HL-60/S4 (cell line): ENCODE measurements around the gene TMOD2.
"Not testable (repeated sequence)": the region's sequence is repeated elsewhere in the genome, so short reads cannot be mapped to it uniquely, and the experiment has no call there.

Experiments
- in situ Hi-C: fragments of 300-500 bp; cut with MboI; formaldehyde crosslinking; loops from 2 replicates; pipeline ENCODE4 v1.14.3; 2022; ENCODE audit warnings: low sequenced_read_pairs

Gene TMOD2

DNA sequence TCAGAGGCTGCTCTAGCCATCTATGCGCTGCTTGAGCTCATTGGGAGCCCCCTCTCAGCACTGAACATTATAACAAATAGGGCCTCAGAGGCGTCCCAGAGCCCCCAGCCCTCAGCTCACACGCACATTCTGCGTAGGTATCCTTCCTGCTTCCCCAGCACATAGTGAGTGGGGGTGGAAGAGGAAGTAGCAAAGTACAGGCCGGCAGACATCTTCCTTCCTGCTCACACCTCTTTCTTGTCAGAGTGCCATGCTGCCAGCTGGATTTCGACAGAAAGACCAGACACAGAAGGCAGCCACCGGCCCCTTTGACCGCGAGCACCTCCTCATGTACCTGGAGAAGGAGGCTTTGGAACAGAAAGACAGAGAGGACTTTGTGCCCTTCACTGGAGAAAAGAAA lies 16.6 kb downstream of the TMOD2 start:
- in situ Hi-C loops = no loop called here

GRCh38 chr15:51770902-51771301 lies 19.5 kb downstream of the TMOD2 start:
- in situ Hi-C loops = no loop called here

DNA sequence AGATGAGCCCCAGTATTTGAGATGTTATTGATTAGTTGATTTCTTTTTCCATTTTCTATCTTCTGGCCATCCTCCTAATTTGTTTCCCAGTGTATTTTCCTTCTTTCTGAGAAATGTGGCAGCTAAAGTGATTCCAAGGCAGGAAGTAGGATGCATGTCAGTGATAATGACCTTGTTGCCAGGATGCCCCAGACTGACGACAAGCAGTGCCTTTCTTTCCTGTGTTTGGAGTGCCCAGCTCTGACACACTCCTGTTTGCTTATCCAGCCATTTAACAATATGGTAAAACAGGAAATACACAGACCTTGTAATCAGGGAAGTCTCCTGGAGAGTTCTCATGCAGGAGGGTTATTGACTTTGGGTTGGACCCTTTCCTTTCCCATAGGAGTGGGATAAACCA lies 20.4 kb downstream of the TMOD2 start:
- in situ Hi-C loops = no loop called here

DNA sequence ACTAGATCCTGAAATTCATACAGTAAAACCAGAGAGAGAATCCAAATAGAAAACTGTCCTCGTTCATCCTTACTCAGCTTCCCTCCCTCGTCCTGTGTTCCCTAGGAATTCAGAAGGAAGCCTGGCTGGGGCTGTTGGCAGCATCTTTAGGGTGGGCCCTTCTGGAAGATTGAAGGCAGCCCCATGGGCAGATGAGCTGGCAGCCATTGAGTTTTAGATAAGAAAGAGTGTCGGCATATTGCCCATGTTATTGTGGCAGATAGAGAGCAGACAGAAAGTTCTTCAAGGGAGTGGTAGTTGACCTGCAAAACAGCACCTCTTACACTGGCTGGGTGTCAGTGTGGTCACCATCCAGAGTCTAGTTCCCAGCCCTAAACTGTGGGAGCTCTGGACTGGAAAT lies 23.5 kb downstream of the TMOD2 start:
- in situ Hi-C loops = loop anchor here (5.0 kb wide), 1 partner anchor 128 kb away; no protein-coding TSS in a partner anchor

DNA sequence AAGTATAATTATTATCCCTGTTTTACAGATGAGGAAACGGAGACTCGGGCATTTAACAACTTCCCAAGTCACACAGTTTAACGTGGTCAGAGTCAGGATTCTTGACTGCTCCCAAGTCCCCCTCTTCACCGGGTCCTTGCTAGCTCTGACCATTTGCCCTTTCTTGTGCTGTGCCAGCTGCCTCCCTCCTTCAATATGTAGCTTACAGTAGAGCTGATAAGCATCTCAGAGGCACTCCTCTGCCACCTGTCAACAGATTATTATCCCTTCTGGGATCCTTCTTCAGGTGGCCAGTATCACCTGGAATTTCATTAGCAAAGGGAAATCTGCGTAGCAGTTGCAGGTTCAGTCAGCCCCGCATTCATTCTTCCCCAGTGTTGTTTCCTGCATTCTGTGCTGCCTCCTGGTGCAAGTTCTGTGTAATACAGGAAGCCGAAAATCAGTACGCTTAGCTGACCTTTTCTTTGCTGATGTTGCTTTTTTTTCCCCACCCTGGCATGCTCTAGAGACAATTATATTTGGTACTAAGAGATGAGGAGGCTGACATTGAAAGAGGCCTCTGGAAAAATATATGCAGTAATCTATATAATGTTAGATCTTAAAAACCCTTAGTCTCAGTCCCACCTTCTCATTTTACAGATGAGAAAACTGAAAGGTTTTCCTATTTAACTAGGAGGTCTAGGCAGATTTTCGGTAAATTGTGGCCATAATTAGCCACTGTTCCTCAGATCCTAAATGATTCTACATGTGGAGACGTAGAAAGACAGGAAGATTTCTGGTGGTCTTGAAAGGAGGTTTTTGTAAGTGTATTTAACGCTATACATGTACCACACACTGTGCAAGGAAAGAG lies 24.8 kb downstream of the TMOD2 start:
- in situ Hi-C loops = loop anchor here (5.0 kb wide), 1 partner anchor 129 kb away; no protein-coding TSS in a partner anchor

DNA sequence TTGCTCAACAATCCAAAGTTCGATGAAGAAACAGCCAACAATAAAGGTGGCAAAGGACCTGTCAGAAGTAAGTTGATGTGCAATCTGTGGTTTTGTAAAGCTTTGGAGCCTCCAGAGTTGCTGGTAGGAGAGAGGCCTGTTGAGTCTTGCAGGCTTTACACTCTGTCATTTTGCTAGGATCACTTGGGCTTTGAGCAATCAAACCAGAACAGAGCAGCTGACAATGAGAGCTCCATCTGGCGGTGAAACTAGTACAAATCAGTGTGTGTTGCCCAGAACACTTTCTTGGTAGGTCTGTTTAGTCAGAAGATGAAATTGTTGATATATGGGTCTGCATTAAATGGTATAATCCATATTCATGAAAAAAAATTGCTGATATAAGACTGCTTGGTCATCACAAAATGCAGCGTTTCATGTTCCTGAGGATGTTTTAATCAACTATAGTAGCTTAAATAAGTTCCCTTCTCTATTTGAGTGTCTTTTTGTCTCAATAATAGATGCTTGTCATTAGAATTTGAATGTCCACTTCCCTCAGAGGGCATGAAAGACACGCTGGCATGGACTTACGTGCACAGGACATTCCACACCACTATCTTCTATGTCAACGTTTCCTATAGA lies 25.7 kb downstream of the TMOD2 start:
- in situ Hi-C loops = loop anchor here (5.0 kb wide), 1 partner anchor 130 kb away; no protein-coding TSS in a partner anchor

DNA sequence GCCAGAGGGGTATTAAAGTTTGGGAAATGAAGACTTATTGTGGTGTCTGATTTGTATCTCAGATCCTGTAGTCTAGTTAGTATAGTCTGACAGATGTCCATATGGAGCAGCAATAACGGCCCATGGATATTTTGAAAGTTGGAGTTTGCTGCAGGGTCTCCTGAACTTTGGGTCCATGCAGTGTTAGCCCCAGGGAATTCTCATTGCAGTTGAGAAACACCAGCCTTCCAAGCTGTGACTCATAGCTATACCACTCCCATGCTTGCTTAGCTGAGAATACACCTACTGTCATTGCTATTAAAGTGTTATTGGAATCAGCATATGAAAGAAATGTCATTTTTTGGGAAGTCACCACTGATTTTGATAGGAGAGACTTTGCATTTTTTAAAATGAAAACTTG lies 29.2 kb downstream of the TMOD2 start:
- in situ Hi-C loops = no loop called here

- in situ Hi-C loops = no loop called here
These were observed 30.1 kb downstream of the TMOD2 start for GRCh38 chr15:51781506-51781905.

- in situ Hi-C loops = no loop called here
These were observed 31.0 kb downstream of the TMOD2 start for GRCh38 chr15:51782357-51782896.

DNA sequence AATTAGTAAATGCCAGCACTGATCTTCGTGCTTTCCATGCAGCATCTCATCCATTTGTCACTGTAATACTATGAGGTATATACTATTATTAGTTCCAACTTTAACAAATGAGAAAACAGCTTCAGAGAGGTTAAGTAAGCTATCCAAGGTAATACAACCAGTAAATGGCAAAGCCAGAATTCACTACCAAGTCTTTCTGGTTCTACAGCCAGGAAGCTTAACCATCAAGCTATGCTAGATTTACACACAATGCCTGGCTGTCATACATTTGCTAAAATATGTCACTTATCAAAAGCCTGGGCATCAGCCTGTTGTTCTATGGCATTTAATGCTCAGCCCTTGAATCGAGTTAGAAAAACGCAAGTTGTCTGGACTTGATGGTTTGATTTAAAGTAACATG lies 32.6 kb downstream of the TMOD2 start:
- in situ Hi-C loops = no loop called here

DNA sequence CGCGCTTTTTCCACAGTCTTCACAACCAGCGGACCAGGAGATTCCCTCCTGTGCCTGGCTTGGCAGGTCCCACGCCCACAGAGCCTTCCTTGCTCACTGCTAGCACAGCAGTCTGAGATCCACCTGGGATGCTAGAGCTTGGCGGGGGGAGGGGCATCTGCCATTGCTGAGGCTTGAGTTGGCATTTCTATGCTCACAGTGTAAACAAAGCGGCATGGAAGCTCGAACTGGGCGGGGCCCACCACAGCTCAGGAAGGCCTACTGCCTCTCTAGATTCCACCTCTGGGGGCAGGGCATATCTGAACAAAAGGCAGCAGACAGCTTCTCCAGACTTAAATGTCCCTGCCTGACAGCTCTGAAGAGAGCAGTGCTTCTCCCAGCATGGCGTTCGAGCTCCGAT lies 35.7 kb downstream of the TMOD2 start:
- in situ Hi-C loops = not testable (repeated sequence)

DNA sequence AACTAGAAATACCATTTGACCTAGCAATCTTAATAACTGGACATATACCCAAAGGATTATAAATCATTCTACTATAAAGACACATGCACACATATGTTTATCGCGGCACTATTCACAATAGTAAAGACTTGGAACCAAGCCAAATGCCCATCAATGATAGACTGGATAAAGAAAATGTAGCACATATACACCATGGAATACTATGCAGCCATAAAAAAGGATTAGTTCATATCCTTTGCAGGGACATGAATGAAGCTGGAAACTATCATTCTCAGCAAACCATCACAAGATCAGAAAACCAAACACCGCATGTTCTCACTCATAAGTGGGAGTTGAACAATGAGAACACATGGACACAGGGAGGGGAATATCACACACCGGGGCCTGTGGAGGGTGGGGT lies 41.1 kb downstream of the TMOD2 start:
- in situ Hi-C loops = not testable (repeated sequence)

GRCh38 chr15:51793521-51794305 lies 42.3 kb downstream of the TMOD2 start:
- in situ Hi-C loops = no loop called here

DNA sequence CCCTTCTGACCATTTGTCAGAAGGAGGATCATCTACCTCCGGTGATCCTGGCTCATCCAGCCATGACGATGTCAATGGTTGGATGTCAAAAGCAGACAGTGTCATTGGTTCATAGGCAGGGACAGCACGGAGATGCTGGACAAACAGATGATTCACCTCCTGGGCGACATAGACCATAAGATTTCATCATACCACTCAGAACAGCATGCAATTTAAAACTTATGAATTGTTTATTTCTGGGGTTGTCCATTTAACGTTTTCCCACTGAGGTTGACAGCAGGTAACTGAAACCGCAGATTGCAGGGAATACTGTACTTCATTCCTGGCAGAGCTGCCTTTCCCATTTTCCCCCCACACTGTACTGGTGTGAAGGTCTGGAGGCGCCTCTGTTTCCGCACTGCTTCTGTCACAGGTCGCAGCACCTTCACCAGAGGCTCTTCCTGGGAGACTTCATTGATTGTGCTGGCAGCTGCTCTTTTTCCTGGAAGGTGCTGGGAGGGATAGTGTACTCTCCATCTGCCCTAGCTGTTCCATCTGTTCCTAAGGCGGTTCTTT lies 45.5 kb downstream of the TMOD2 start:
- in situ Hi-C loops = no loop called here

DNA sequence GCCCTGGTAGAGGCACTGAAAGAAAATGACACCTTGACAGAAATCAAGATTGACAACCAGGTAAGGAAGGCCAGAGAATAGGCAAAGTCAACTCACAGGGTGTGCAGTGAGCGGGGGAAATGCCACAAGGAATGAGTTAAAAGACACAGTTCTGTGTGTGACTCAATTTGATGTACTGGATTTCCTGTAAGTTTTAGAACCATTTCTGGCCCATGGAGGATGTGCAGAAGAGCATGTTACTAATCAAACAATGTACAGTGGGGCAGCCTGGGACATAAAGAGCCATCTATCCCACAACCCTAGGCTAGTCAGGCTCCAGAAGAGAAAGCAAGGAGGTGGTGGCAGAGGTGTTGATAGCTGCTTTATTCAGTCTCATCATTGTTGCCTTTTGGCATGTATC lies 46.9 kb downstream of the TMOD2 start:
- in situ Hi-C loops = no loop called here

- in situ Hi-C loops = no loop called here
These were observed 48.2 kb downstream of the TMOD2 start for GRCh38 chr15:51799282-51800252.

DNA sequence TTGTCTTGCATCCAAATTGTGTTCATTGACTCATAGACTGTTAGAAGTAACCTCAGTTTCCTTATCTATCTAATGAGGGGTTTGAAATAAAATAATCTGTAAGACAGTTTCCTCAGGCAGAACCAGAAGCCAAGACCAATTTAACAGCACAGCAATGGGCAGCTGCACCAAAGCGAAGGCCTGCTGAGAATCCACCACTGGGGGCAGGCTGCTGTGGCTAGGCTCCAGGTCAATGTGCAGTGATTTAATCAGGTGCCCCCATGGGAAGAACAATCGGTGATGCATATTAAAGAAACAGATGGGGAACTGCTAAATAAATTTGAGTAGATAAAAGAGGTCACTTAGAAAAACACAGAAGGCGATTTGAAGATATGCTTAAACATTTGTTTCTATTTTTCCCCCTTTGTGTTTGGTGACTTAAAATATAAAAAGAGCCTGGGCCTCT lies 50.0 kb downstream of the TMOD2 start:
- in situ Hi-C loops = no loop called here

- in situ Hi-C loops = no loop called here
These were observed 51.2 kb downstream of the TMOD2 start for GRCh38 chr15:51802593-51802992.

DNA sequence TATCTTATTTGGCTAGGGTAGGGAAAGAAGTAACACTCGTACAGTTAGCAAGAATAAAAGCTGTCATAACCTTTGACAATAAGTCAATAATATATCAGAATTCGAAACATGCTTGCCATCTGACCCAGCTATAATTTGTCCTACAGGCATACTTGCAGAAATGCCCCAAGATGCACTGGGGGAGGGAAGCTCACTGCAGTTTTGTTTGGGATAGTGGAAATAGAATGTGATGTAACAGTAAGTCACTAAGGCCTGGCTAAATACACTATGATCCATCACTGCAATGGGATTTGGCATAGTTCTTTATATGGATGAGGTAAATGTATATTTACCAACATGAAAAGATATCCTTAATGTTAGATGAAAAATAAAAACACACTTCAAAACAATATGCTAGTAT lies 52.6 kb downstream of the TMOD2 start:
- in situ Hi-C loops = no loop called here

DNA sequence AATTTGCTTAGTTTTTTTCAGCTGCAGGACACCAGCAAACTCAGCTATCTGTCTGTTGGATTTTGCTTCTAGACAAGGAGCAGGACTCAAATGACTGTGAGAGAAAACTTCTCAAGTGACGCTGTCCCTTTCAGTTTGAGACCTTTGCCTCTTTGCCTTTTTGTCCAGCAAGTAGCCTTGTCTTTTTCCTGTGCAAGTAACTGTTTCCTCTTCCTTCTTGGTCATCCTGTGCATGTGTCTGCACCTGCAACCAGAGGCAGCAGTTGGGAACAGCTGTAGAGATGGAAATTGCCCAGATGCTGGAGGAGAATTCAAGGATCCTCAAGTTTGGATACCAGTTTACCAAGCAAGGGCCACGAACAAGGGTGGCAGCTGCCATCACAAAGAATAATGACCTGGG lies 54.7 kb downstream of the TMOD2 start:
- in situ Hi-C loops = no loop called here
